DLD1 (cell line): ENCODE results near the gene SGPP2.
"Not testable (repeated sequence)": the region's sequence is repeated elsewhere in the genome, so short reads cannot be mapped to it uniquely, and the experiment has no call there.

Experiments used
- in situ Hi-C: cut with HindIII; loops from 2 replicates; pipeline ENCODE4 v1.10.0; 2017; ENCODE audit warnings: low sequenced_read_pairs

The SGPP2 gene, protein sequence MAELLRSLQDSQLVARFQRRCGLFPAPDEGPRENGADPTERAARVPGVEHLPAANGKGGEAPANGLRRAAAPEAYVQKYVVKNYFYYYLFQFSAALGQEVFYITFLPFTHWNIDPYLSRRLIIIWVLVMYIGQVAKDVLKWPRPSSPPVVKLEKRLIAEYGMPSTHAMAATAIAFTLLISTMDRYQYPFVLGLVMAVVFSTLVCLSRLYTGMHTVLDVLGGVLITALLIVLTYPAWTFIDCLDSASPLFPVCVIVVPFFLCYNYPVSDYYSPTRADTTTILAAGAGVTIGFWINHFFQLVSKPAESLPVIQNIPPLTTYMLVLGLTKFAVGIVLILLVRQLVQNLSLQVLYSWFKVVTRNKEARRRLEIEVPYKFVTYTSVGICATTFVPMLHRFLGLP

DNA sequence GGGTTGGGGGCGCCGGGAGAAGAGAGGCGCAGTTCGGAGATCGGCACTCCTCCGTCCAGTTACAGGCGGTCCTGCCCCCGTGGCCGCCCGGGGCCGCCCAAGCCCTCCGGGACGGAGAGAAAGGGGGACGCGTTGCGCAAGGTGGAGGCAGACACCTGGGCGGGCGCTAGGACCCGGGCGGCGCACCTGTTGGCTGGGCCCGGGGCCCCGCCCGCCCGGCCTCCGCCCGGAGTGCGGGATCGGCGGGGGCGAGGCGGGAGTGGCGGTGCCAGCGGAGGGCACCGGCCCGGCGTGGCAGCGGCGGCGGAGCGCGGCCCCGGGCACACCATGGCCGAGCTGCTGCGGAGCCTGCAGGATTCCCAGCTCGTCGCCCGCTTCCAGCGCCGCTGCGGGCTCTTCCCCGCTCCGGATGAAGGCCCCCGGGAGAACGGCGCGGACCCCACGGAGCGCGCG lies at the start of gene SGPP2:
SGPP2 (plus strand) TSS at position 268 of the 453 bp plus-strand sequence; CDS start at position 328, 60 bp downstream.
- in situ Hi-C loops = no loop called here

DNA sequence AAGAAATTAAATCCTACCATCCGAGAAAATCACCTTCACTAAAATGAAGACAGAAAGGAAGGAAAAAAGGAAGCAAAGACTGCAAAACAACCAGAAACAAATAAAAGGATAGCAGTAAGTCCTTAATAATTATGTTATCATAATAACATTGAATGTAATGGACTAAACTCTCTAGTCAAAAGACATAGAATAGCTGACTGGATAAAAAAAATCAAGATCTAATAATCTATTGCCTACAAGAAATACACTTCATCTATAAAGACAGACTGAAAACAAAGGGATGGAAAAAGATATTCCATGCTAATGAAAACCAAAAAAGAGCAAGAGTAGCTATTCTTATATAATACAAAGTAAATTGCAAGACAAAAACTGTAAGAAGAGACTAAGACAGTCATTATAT lies 48.5 kb upstream of the SGPP2 start:
- in situ Hi-C loops = no loop called here

DNA sequence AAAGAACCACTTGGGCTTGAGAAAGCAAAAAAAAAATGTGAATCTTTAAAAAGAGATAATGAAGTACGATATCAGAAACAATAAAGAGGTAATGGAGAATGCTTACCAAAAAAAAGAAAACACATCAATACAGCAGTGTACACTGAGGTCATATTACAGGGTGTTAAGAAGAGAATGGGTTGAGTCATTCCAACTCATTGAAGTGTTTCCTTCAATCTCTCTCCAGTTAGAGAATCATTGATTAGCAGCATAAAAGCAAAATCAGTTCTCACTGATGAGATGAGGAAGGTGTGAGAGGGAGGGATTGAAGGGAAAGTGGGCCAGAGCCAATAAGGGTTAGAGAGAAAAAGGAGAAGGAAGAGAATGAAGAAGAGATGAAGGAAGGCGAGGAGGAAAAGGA lies 43.9 kb upstream of the SGPP2 start:
- in situ Hi-C loops = no loop called here

DNA sequence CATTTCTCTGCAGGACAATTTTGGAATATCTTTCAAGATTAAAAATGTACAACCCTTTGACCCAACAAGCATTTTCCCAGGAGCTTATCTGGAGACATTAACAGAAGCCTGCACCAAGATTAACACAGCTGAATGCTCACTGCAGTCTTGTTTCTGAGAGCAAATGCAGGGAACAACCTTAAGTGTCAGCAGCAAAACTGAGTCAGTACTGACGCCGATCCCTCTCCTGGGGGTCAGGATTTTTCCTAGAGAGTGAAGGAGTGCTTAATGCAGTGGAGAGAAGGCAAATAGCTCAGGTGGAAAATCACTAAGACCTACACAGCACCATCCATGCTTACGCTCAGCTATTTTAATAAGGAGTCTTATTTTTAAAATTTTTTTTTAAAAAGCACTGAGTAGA lies 42.8 kb upstream of the SGPP2 start:
- in situ Hi-C loops = no loop called here

DNA sequence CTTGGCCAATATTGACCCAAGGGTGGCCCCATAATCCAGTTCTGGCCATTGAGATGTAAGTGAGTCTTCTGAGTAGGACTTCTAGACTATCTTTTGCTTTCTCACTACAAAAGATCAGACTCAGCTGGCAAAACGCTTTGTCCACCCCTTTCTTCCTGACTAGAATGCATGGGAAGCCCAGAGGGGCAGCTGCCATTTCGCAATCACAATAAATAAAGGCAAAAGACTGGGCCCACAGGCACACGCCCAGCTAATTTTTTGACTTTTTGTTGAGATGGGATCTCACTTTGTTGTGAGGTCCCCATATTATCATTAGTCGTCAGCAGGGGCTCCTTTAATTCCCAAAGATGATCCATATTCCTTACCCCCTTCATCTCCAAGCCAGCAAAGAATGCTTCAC lies 41.1 kb upstream of the SGPP2 start:
- in situ Hi-C loops = no loop called here

DNA sequence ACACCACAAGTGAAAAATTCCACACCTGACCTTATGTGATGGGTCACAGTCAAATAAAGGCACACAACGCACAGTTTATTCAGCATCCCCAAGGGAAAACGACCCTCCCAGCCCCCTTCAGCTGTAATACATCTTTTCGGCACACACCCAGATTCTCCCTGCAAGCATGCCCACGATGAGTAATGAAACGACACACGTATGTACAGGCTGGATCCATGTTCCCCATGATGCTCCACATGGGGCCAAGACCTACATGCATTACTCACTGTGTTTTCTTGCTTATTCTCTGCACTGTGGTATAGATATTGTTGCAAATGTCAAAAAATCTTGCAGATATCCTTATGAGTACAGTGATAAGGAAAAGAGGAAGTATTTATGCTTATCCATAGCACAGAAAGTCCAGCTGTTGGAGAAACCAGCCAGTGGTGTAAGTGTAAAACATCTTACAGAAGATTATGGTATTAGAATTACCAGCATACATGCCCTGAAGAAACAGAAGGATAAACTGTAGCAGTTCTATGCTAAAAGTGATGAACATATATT lies 32.5 kb upstream of the SGPP2 start:
- in situ Hi-C loops = no loop called here

DNA sequence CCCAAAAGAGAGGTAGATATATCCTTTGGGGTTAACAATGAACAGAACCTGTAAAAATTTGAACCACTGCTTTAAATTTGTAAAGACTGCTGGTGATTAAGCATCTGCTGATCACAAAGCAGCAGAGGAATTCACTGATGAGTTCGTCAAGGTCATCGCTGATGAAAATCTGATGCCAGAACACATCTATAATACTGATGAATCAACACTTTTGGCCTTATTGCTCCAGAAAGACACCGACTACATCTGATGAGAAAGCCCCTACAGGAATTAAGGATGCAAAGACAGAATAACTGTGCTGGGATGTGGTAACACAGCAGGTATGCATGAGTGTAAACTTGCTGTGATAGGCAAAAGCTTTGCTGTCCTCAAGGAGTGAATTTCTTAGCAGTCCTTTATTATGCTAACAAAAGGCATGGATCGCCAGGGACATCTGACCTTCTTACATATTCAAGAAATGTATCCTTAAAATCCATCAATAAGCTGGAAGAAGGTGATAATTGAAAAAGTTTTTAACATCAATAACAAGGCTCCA lies 30.5 kb upstream of the SGPP2 start:
- in situ Hi-C loops = no loop called here

DNA sequence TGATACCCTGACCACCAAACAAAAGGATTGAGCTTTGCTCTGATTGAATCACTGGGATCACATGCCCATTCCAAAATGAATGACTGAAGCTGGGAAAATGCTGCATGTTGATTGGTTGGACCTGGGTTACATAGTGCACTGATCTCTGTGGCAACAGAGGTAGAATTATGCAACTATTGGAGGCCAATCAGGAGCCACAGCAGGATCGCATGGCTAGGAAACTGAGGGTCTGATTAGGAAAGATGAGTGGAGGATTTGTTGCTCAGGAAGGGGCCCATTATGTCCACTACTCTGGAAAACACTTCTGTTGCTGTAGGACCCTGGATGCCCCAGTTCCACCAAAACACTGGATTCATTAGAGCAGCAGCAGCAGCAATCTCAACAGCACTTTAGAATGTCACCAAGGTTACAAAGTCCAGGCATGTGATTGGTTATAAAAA lies 25.9 kb upstream of the SGPP2 start:
- in situ Hi-C loops = no loop called here

DNA sequence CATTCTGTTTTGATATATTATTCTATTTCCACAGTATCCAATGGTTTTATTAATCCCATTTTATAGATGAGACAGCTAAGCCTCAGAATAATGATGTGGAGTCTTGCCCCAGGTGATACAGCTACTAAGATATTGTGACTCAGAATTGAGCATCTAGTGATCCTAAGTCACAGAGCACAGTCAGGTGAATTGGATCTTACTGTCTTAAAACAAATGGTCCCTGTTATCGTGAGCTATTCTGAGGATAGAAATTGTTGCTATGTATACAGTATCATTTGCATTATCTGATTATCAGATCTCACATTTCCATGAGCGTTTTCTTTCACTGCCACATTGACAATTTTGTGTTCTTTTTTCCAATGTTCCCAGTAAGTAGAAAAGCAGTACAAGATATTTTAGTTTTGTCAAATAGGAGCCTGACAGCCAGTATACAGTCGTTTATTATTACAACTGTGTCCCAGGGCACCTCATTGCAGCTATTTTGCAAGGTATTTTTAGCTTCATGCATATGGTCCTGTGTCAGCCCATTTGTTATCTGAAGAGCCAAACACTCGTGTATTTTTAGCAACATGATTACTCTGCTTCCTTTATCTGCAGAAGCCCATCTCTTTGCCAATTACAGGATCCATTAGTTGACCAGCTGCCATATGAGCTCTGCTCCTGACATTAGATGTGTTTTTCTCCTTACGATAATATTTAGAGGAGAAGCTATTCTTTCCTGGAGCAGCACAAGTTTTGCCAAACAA lies 25.1 kb upstream of the SGPP2 start:
- in situ Hi-C loops = no loop called here

DNA sequence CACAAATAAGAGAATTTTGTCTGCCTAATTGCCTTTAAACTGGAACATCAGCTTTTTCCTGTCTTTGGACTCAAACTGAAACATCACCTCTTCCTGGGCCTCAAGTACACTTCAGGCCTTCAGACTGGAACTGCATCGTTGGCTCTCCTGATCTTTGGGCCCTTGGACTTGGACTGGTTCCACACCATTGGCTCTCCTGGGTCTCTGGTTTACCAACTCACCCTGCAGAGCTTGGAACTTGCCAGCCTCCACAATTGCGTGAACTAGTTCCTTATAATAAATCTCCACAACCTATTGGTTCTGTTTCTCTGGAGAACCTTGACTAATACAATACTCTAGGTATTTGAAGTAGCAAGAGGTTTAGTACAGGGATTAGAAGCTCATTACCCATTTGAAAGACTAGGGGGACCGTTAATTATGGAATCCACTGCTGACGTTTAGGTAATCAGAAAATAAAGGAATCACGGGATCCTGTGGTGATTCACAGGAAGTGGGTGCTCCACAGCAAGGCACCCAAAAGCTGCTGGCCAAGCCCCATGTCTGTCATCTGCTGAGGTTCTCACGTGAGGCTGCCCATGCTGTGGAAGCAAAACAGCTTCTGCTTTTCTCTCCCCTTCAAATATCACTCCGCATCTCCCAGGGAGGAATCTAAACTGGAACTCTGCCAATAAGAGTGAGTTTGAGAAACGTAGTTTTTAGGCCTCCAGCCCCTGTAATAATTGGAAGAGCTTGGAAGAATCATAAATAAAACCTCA lies 20.0 kb upstream of the SGPP2 start:
- in situ Hi-C loops = no loop called here

DNA sequence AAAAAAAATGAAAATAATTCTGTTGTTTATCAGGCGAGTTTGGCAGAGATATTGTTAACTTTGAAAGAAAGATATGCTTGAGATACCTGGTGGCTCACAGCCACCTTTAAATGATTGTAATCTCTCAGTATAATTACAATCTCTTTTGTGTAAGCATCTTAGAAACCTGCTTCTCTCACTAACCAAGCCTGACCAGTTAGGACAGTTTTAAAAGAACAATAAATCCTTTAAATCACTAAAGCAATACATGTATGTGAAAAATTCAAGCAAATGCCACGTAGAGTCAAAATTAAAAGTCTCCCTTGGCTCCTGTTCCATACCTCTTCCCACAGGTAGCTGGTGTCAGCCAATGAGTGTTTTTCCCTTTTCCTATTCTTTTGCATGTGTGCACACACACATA lies 15.7 kb upstream of the SGPP2 start:
- in situ Hi-C loops = no loop called here

DNA sequence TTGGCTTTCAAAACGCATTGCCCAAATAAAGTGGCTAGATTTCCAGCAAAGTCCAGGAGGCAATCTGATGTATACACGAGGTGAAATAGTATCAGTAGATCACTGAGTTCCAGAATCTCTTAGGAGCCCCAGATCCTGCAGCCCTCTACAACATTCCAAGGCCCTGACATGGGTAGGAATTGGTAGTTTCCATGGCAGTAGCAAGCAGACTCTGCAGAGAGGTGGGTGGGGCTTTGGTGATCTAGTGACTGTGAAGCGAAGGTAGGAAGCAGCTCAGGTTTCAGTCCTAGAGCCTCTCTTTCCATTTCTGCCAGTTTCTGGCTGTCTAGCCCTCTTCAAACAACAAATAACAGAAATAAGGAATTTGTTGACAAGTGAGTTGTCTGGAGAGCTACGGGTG lies 13.8 kb upstream of the SGPP2 start:
- in situ Hi-C loops = no loop called here

DNA sequence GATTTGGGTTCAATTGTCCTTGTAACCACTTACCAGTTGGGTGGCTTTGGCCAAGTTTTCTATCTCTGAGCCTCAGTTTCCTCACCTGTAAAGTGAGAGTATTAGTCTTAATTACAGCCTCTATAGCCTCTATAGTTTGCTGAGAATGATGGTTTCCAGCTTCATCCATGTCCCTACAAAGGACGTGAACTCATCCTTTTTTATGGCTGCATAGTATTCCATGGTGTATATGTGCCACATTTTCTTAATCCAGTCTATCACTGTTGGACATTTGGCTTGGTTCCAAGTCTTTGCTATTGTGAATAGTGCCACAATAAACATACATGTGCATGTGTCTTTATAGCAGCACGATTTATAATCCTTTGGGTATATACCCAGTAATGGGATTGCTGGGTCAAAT lies 12.0 kb upstream of the SGPP2 start:
- in situ Hi-C loops = not testable (repeated sequence)

DNA sequence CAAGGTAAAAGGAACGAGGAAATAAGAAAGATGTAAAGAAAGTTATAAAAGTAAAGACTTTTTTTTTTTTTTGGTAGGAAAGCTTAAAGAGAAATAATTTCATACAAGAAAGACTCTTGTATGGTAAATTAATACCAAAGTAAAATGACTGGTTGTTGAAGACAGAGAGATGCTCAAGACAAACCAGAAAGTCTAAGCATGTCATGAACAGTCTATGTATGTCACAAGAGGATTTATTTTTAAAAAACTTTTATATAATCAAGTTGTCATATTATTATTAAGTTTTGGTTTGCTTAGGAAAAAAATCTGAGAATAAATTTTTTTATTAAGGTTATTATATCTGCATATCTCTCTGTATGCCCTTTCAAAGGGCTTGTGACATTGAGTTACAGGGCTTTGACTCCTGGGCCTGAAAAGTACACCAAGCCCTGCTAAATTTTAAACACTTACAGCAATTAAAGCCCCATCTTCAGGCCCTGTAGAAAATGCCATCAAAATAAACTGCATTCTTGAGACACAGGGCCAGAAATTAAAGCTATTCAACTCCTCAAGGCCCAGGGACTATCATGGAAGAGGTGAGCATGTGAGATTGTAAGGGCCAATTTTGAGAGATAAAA lies 10.9 kb upstream of the SGPP2 start:
- in situ Hi-C loops = no loop called here

DNA sequence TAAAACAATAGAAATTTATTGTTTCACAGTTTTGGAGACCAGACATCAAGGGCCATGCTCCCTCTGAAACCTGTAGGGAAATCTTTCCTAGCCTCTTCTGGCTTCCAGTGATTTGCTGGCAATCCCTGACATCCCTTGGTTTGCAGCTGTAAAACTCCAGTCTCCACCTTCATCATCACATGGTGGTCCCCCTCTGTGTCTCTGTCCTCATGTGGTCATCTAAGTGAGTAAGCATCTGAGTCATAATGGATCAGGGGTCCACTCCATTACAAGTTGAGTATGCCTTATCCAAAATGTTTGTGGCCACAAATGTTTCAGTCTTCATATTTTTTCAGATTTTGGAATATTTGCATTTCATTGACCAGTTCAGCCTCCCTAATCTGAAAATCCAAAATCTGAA lies 5.6 kb upstream of the SGPP2 start:
- in situ Hi-C loops = no loop called here

DNA sequence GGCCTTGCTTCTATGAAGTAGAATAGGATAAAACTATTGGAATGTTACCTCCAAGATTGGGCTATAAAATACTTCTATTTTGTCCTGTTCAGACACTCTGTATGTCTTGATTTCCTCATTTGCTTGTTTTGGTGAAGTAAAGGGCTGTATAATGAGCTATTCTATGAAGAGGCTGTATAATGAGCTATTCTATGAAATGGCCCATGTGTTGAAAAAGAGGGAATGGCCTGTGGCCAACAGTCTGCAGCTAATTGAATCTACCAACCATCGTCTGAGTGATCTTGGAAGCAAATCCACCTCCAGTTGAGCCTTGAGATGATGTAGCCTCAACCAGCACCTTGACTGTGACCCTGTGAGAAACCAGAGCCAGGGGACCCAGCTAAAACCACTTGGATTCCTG lies 3.8 kb upstream of the SGPP2 start:
- in situ Hi-C loops = no loop called here

DNA sequence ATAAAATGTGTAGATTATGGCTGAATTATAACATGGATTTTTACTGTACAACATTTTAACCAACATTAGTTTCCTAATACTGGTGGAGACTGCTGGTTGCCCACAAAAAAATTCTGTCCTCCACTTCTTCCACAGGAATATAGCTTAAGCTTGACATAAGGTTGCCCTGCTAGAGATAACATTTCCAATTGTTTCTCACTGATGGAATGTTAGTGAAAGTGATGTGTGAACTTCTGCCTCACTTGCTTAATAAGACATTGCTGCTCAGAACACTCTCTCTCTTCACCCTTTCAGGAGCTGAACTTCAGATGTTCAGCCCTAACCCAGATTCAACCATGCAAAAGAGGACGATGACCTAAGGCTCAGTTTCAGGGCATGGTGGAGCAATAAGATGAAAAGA lies 2.7 kb upstream of the SGPP2 start:
- in situ Hi-C loops = no loop called here

DNA sequence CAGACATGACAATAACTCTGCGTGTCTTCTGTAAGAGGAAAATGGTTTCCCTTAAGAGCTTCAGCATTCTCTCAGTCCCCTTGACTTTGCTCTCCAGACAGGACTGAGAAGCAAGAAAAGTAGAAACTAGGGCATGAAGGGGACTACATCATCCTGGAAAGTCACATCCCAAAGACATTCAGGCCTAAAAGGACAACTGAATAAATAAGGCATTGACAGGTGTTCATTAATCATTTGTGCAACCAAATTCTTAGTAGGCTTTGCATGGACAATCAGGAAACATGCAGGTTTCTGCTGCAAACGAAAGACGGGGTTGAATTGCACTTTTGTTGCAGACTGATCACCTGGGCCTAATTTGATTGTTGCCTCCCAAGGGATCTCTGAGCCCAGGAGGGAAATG lies 1.2 kb upstream of the SGPP2 start:
- in situ Hi-C loops = no loop called here

DNA sequence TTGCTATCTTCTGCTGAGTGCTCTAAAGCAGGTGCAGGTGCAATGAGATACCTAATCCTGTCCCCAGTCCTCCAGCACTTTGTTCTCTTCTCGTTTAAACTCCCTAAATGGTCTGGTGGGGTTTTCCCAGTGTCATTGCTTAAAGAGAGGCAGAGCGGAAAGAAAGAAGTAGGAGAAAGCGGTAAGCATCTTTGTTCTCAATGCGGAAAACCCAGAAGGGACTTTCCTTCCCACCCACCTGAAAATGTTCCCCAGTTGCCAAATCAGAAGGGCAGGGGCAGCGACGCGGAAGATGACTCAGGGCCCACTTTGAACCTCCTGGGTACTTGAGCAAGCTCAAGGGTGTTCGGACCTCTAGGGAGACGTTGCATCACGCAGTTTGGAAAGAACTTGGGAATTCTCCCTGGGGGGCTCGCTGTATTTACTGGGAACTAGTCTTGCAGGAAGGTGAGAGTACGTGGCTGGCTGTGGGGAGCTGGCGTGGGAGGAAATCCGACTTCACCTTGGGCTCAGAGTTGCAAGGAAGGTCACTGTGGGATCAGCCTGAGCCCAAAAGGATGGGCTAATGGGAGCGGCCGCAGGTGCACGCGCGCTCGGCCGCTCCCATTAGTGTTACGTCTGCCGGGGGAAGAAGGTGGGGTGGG lies 589 bp upstream of the SGPP2 start:
- in situ Hi-C loops = no loop called here
